Measurements from ENCODE around the gene BPNT1.
"Not testable (repeated sequence)": the region's sequence is repeated elsewhere in the genome, so short reads cannot be mapped to it uniquely, and the experiment has no call there.

The BPNT1 gene, protein sequence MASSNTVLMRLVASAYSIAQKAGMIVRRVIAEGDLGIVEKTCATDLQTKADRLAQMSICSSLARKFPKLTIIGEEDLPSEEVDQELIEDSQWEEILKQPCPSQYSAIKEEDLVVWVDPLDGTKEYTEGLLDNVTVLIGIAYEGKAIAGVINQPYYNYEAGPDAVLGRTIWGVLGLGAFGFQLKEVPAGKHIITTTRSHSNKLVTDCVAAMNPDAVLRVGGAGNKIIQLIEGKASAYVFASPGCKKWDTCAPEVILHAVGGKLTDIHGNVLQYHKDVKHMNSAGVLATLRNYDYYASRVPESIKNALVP

DNA sequence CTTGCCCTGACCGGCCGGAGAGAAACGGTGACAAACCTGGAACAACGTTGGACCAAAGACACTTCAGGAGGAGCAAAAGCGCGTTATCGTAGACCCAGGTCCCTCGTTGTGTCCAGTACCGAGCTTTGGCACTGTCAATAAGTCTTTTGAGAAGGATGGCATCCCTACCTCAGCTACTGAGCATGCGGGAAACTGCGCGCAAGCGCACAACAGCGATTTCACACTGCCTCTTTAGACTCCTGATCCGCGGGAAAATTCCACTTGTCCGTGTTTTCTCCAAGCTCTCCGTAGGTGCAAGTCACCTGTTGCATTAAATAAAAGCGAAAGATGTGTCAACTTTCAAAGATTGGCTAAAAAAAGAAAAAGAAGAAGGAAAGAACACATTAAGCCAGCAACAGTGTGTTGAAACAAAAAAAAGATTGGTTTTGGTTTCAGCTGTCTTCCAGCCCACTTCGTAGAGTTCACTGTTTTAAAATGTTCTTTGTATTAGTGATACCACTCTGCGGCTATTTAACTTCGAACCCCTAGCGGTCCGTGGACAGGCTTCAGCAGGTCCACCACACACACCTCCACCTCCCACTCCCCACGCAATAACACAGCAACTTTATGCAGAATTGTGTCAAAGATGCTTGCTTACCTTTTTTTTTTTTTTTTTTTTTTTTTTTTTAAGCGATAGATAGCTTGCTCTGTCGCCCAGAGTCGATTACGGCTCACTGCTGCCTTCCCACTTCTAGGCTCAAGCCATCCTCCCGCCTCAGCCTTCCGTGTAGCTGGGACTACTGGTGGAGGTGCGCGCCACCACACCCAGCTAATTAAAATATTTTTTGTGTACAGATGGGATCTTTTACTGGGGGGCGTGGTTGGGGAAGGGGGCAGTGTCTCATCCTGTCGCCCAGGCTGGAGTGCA lies at the start of gene BPNT1:
BPNT1 (minus strand) TSS at position 139 of the 907 bp plus-strand sequence. CDS start 9,942 bp downstream, outside the sequence.
- peak; percentile 99 for DNase-seq (ENCODE audit: low read depth)

DNA sequence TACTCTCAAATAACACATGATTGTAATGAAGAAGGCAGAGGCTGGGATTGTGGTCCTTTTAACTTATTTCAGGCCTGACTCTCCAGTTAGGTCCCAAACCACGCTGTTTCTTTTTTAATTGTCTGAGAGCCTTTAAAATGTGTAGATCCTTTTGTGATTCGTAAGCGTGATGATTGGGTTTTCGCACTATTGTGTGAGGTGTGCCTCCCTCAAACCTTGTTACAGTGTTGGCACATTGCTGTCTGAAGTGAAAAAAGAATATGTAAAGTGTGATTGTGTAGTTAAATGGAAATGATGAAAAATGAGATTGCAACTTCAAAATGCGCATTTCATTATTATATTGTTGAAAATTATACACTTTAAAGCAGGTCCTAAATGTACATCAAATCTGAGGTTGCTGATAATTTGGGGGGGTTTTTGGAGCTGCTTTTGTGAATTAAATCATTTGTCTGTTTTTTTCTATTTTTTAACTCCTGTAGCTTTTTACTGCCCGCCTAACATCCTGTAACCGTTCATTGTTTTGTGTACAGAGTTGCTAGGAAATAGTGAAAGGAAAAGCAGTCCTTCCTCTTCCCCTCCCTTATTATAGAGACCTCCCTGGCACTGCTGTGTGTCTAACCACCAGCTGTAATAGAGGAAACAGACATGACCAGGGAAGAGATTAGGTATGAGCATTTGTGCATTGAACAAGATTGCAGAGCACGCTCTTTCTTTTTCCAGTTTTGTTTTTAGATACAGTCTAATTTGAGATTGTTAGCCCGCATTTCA lies 47.6 kb upstream of the BPNT1 start:
- no peak for DNase-seq (ENCODE audit: low read depth)

DNA sequence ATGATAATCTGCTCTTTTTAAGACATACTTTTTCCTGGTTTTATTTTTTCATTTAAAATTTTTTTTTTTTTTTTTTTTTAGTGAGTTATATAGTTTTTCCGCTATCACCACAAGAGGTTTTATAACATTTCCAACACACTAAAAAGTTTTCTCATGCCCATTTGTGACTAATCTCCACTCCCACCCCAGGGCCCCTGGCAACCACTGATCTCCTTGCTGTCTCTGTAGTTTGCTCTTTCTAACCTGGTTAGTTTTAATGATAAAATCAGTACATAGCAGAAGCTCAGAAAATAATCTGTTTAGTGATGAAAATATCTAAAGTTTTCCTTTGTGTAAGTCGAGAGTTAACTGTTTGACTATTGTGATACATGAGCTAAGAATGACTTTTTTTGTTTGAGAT lies 46.2 kb upstream of the BPNT1 start:
- no peak for DNase-seq (ENCODE audit: low read depth)

DNA sequence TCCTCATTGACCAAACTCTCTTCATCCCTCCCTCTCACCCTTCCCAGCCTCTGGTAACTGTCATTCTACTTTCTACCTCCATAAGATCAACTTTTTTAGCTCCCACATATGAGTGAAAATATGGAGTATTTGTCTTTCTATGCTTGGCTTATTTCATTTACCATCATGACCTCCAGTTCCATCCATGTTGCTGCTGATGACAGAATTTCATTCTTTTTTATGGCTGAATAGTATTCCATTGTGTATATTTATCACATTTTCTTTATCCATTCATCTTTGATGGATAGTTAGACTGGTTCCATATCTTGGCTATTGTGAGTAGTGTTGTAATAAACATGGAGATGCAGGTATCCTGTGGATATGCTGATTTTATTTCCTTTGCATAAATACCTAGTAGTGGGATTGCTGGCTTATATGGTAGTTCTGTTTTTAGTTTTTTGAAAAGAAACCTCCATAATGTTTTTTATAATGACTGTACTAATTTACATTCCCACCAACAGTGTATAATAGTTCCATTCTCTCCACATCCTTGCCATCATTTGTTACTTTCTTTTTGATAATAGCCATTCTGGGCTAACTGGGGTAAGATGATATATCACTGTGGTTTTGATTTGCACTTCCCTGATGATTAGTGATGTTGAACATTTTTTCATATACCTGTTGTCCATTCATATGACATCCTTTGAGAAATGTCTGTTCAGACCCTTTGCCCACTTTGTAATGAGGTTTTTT lies 40.1 kb upstream of the BPNT1 start:
- no peak for DNase-seq (ENCODE audit: low read depth)

DNA sequence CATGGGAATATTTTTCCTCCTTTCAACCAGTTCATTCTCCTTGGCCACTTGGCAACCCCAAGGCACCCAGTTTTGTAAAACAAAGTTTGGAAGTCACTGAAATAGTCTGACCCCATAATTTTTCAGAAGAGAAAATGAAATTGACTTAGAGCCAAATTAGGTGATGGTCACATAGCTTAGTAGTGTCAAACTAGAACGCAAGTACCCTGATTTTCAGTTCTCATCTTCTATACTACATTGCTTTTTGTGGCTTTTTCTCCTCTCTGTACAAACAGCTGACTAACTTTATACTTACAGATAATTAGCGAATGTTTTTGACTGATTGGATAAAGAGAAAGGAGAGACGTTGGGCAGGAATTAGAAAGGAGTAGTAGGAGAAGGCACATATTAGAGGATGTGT lies 37.5 kb upstream of the BPNT1 start:
- DNase-seq (ENCODE audit: low read depth) = no peak

DNA sequence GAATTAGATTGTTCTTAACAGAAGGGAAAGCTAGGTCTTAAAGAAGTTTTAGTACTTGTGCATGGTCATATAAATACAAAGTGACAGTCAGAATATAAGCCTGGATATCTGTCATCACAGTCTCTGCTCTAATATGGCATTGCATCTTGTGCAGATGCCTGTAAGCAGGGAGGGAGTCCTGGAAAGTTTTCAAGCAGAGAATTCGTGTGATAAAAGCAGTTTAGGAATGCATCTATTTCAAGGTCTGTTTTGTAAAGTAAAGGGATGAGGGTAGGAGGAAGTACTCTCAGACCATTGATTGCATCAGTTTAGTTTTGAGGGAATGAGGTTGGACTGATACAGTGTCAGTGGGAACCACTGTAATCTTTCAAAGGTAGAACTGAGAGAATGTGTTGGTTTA lies 35.0 kb upstream of the BPNT1 start:
- no peak for DNase-seq (ENCODE audit: low read depth)

DNA sequence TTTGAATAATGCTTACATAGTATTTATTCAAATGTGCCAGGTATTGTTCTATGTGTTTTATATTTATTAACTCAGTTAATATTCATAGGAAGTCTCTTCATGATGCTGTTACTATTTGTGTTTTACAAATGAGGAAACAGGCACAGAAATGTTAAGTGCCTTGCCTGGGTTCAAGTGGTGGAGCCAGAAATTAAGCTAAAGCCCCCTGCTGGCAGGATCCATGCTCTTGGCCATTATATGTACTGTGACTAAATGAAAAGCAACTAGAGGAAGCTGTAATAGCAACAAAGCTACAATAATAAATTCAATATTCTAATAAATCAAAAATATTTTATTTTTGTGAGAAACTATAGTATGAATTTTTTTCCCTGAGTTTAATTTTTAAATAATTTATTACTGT lies 34.3 kb upstream of the BPNT1 start:
- DNase-seq (ENCODE audit: low read depth) = no peak

DNA sequence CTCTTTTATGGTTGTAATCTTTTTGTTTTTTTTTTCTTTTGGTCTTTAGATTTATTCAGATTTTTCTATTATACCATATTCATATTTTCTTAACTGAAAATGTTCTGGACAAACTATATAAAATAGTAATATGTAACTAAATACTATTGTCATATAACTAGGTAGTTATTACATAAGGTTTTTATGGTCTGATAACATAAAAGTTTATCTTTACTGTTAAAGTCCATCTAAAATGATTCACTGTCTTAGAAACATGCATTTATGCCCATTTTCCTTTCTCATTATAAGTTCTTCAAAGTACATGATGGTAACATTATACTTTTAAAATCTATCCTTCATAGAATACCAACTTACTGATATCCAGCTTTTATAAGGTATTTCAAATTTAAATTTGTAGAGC lies 33.5 kb upstream of the BPNT1 start:
- DNase-seq (ENCODE audit: low read depth) = no peak

DNA sequence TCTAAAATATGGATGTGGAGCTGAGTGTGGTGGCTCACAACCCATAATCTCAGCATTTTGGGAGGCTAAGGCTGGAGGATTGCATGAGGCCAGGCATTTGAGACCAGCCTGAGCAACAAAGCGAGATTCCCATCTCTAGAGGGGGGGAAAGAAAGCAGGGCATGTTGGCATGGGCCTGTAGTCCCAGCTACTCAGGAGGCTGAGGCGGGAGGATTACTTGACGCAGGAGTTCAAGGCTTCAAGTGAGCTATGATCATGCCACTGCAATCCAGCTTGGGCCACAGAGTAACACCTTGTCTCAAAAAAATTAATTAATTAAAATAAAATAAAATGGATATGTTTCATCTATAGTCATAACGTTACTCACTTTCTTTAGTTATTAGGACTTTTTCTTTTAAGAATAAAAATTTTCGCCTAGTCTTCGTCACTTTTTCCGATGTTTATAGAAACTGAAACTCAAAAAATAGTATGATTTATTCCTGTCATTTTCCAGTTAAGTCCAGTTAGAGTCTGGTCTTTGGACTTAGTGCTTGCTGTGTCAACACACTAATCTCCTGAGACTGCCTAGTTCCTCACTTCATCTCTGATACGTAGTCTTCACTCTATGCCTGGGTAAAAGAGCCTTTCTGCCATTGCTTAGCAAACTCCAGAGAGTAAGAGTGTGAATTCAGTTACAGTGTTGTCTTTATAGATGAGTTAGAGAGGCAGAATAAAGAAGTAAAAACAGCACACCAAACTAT lies 32.4 kb upstream of the BPNT1 start:
- no peak for DNase-seq (ENCODE audit: low read depth)

DNA sequence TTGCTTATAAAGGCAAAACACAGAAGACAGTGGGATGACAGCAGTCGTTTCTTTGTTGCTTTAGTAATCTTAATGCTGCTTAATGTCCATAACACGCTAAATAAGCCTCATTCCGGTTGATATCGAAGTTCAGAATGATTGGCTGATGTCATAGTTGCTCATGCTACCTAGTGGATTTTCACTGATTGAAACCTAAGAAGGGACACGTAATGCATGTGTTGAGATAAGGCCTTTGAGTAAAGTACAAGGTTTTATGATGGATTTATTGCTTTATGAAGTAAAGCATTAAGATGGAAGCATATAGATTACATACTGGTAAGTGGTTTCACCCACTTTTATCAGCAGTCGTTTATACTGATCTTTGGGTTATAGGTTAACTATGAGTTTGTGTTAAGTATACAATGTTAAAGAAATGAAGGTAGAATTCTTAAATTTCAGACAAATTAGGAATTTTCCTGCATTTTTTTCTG lies 29.5 kb upstream of the BPNT1 start:
- no peak for DNase-seq (ENCODE audit: low read depth)

DNA sequence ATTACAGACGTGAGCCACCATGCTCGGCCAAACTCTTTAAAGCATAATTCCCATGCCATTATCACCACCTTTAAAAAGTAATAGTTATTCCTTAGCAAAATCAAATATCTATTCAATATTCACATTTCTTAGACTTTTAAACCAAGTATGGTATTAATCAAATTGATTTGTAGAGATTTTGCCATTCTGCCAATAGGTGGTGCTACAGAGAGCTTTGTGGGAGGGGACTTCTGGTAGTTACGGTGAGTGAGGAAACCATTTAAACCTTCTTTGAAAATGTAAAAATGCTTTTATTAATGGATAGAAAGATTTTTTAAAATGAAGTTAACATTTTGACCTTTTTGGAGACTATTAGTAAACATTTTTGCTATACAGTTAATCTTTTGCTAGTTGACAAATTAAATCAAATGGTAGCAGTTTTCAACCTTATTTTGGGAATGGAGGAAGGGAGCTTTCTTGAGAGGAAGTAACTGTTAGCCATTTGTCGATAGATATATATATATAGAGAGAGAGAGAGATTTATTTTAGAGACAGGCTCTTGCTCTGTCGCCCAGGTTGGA lies 23.6 kb upstream of the BPNT1 start:
- DNase-seq (ENCODE audit: low read depth) = no peak

DNA sequence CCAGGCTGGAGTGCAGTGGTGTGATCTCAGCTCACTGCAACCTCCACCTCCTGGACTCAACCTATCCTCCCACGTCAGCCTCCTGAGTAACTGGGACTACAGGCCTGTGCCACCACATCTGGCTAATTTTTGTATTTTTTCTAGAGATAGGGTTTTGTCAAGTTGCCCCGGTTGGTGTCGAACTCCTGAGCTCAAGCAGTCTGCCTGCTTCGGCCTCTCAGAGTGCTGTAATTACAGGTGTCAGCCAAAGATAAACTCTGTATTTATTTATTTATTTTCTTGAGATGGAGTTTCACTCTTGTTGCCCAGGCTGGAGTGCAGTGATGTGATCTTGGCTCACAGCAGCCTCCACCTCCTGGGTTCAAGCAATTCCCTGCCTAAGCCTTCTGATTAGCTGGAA lies 23.0 kb upstream of the BPNT1 start:
- DNase-seq (ENCODE audit: low read depth) = not testable (repeated sequence)

DNA sequence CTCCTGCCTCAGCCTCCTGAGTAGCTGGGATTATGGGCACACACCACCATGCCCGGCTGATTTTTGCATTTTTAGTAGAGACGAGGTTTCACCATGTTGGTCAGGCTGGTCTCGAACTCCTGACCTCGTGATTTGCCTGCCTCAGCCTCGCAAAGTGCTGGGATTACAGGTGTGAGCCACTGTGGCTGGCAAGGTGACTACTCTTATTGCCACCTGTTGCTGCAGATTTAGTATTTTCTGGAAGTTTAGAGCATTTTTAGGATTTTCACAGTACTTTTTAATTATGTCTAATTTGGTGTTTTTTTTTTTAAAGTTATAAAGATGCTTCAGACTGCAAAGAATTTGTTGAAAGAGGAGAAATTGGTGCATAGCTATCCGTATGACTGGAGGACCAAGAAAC lies 20.9 kb upstream of the BPNT1 start:
- DNase-seq (ENCODE audit: low read depth) = not testable (repeated sequence)

DNA sequence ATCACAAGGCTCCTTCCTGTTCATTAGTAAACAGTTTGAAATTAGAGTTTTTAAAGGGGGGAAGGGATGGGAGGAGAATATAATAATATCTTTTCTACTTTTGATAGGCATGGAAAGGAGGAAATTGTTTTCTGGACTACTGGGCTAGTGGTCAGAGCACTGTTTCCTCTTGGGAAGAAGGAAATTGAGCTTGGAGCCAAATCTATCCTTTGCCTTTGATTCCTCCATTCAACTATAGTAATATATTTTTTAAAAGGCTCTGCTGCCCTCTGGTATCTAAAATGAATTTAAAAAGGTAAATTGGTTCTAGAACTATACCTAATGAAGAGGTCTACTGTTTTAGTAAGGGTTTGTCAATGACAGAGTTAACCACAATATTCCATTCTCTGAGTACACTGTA lies 10.2 kb upstream of the BPNT1 start:
- no peak for DNase-seq (ENCODE audit: low read depth)

DNA sequence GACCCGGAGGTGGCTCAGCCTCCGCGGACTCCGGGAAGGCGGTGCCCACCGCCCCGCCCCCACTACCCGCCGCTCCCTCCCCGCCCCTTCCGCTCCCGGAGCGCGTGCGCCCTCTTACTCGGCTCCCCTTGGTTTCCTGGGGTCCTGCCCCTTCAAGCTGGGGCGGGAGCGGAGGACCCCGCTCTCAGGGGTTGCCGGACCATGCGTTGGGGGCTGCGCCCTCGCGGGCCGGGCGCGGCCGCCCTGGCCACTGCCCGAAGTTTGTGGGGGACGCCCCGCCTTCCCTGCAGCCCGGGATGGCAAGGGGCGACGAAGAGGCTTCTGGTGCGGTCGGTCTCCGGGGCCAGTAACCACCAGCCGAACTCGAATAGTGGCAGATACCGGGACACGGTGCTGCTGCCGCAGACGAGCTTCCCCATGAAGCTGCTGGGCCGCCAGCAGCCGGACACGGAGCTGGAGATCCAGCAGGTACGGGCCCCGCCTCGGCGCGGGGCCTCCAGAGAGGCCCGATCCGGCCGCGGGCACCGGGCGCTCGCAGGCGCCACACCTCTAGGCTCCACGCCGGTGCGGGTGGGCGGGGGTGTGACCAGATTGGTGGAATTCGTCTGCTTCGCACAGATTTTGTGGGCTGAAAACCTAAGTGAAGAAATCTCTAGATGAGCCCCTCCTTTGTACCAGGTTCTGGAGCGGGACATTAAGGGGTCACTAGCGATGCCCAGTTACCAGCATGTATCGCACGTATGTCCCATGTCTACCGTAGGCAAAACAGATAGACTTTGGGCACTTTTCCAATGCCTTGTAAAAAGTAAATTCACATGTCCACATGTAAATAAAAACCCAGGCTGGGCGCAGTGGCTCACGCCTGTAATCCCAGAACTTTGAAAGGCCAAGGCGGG lies 4.7 kb upstream of the BPNT1 start, which contains the start of gene IARS2:
IARS2 (plus strand) TSS at position 117 of the 896 bp plus-strand sequence; CDS start at position 202, 85 bp downstream.
- DNase-seq (ENCODE audit: low read depth) = peak; percentile 89

DNA sequence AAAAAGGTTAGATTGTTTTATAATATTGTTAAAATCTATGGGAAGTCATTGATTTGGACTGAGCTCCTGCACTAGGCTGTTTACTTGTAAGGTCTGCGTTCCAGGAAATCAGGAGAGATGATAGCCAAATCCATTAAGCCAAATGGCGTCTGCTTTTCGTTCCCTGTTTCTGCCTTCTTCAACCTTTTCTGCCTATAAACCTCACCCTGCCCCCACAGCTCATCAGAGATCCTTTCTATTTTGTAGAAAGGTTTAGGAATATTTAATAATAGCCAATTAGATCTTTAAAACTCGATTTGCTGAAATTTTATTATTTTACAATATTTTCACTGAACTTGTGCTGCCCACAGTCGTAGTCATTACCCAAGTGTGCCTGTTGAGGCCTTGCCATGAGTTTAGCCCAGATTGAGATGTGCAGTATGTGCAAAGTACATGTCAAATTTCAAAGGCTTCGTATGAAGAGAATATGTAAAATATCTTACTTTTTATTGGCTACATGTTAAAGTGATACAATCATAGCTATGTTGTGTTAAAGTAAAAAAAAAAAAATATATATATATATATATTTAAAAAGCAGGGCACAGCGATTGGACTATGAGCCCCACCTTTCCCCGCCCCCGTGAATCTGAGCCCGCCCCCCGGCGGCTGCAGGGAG lies 3.9 kb upstream of the BPNT1 start:
- DNase-seq (ENCODE audit: low read depth) = no peak

DNA sequence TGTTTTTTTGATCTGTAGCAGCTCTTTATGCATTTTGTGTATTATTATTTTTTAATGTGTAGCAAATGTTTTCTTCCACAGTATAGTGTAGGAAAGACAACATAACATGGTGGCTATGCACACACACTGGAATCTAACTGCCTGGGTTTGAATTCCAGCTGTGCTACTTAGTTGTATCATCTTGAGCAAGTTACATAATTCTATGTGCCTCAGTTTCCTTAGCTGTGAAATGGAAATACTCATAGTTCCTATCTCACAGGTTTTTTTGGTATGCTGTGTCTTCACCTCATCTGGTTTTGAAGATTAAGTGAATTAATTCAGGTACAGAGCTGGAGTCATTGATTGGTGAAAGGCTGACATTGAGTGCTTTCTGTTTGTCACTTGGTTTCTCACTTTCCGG lies 3.1 kb upstream of the BPNT1 start:
- no peak for DNase-seq (ENCODE audit: low read depth)

DNA sequence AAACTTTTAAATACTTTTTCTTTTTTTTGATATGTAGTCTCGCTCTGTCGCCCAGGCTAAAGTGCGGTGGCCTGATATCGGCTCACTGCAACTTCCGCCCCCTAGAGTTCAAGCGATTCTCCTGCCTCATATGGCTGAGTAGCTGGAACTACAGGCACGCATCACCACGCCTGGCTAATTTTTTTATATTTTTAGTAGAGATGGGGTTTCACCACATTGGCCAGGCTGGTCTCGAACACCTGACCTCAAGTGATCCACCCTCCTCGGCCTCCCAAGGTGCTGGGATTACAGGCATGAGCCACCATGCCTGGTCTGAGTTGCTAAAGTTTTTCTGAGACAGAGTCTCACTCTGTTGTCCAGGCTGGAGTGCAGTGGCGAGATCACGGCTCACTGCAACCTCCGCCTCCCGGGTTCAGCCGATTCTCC lies 3.3 kb downstream of the BPNT1 start:
- not testable (repeated sequence) for DNase-seq (ENCODE audit: low read depth)

DNA sequence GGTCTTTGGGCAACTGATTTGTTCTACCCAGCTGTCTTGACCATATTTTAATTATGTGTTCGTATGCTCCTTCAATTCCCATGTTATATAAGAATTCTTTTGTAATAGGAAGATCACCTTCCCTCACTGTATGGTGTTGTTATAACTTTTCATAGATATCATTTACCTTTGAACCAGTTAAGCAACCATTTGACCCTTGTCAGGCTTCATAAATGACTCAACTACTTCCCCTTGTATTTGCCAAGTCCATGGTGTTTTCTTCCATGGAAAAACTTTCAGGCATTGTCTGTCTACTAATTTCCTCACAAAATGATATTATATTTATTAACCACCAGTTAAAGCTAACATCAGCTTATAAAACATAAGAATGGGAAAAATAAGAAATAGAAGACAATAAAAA lies 5.1 kb downstream of the BPNT1 start:
- DNase-seq (ENCODE audit: low read depth) = no peak
